NCI-H2171 treated with DMSO at 0.1 percent for 48 hours (cell line): ENCODE data around the gene HTR2A.

Experiments used
- DNase-seq: peaks from one replicate; lab custom pipeline; 2025; lab: John Stamatoyannopoulos, UW

HTR2A gene

GRCh38 chr13:46896341-46897137 lies at the start of gene HTR2A:
TSS of gene HTR2A (minus strand) at chr13:46897053. CDS start at chr13:46895906, 1,147 bp downstream.
- no peak for DNase-seq

- no peak for DNase-seq
Observed at GRCh38 chr13:46936525-46936924, 39.7 kb upstream of the HTR2A start.

- no peak for DNase-seq
Observed at GRCh38 chr13:46934749-46935148, 37.9 kb upstream of the HTR2A start.

- no peak for DNase-seq
Observed at GRCh38 chr13:46926916-46927590, 30.2 kb upstream of the HTR2A start.

- no peak for DNase-seq
Observed at GRCh38 chr13:46925486-46925885, 28.6 kb upstream of the HTR2A start.

- DNase-seq = no peak
Observed at GRCh38 chr13:46914341-46914740, 17.5 kb upstream of the HTR2A start.

- DNase-seq = no peak
Observed at GRCh38 chr13:46913757-46914156, 16.9 kb upstream of the HTR2A start.

- no peak for DNase-seq
Observed at GRCh38 chr13:46909042-46909441, 12.2 kb upstream of the HTR2A start.

- no peak for DNase-seq
Observed at GRCh38 chr13:46908501-46908900, 11.6 kb upstream of the HTR2A start.

- DNase-seq = no peak
Observed at GRCh38 chr13:46906405-46906804, 9.6 kb upstream of the HTR2A start.

- no peak for DNase-seq
Observed at GRCh38 chr13:46905249-46905648, 8.4 kb upstream of the HTR2A start.

GRCh38 chr13:46903748-46904147 lies 6.9 kb upstream of the HTR2A start:
- no peak for DNase-seq

GRCh38 chr13:46901721-46902120 lies 4.9 kb upstream of the HTR2A start:
- DNase-seq = no peak

- no peak for DNase-seq
Observed at GRCh38 chr13:46899801-46900200, 2.9 kb upstream of the HTR2A start.

GRCh38 chr13:46895381-46895780 lies 1.5 kb downstream of the HTR2A start:
- DNase-seq = no peak

GRCh38 chr13:46894568-46894967 lies 2.3 kb downstream of the HTR2A start:
- DNase-seq = no peak

GRCh38 chr13:46893798-46894560 lies 2.9 kb downstream of the HTR2A start:
- DNase-seq = no peak

- no peak for DNase-seq
Observed at GRCh38 chr13:46893221-46893740, 3.6 kb downstream of the HTR2A start.

- DNase-seq = no peak
Observed at GRCh38 chr13:46885018-46885417, 11.8 kb downstream of the HTR2A start.

- DNase-seq = no peak
Observed at GRCh38 chr13:46884531-46884930, 12.3 kb downstream of the HTR2A start.

GRCh38 chr13:46881621-46882020 lies 15.2 kb downstream of the HTR2A start:
- DNase-seq = no peak

GRCh38 chr13:46874006-46874405 lies 22.8 kb downstream of the HTR2A start:
- no peak for DNase-seq

GRCh38 chr13:46871557-46871956 lies 25.3 kb downstream of the HTR2A start:
- no peak for DNase-seq
